GM19324 (cell line): Measurements from ENCODE around the gene HENMT1.

Source experiments
- ATAC-seq: cut with Tn5 transposase; IDR thresholded peaks from one replicate; pipeline ENCODE4 v1.9.1; 2021; ENCODE audit warnings: mild to moderate bottlenecking, moderate library complexity; ENCODE audit not compliant: unreplicated experiment, low FRiP score

HENMT1 gene

GRCh38 chr1:108636876-108637275 lies 24.0 kb downstream of the HENMT1 start:
- no peak for ATAC-seq

- ATAC-seq = no peak
Observed at GRCh38 chr1:108634521-108634920, 26.4 kb downstream of the HENMT1 start.

GRCh38 chr1:108628665-108629064 lies 32.2 kb downstream of the HENMT1 start:
- ATAC-seq = no peak

- no peak for ATAC-seq
Observed at GRCh38 chr1:108627951-108628350, 32.9 kb downstream of the HENMT1 start.

GRCh38 chr1:108627256-108627655 lies 33.6 kb downstream of the HENMT1 start:
- ATAC-seq = no peak

- ATAC-seq = no peak
Observed at GRCh38 chr1:108624069-108624468, 36.8 kb downstream of the HENMT1 start.

- ATAC-seq = no peak
Observed at GRCh38 chr1:108617724-108618056, 43.2 kb downstream of the HENMT1 start.

- no peak for ATAC-seq
Observed at GRCh38 chr1:108617008-108617723, 43.7 kb downstream of the HENMT1 start.

GRCh38 chr1:108615544-108615943 lies 45.3 kb downstream of the HENMT1 start:
- ATAC-seq = no peak

GRCh38 chr1:108612496-108612895 lies 48.4 kb downstream of the HENMT1 start:
- ATAC-seq = no peak

GRCh38 chr1:108611984-108612383 lies 48.9 kb downstream of the HENMT1 start:
- ATAC-seq = no peak

GRCh38 chr1:108610073-108610472 lies 50.8 kb downstream of the HENMT1 start:
- no peak for ATAC-seq

GRCh38 chr1:108609483-108610049 lies 51.3 kb downstream of the HENMT1 start:
- no peak for ATAC-seq

- no peak for ATAC-seq
Observed at GRCh38 chr1:108606478-108606877, 54.4 kb downstream of the HENMT1 start.

GRCh38 chr1:108605633-108606032 lies 55.3 kb downstream of the HENMT1 start:
- no peak for ATAC-seq

- no peak for ATAC-seq
Observed at GRCh38 chr1:108601708-108602410, 59.0 kb downstream of the HENMT1 start.

- no peak for ATAC-seq
Observed at GRCh38 chr1:108600504-108600903, 60.4 kb downstream of the HENMT1 start.

GRCh38 chr1:108598340-108598739 lies 62.6 kb downstream of the HENMT1 start:
- ATAC-seq = no peak
